GM18505 (cell line): ENCODE results near the gene FBXO31.

Source experiments
- ATAC-seq: cut with Tn5 transposase; IDR thresholded peaks from one replicate; pipeline ENCODE4 v1.9.1; 2021; ENCODE audit not compliant: unreplicated experiment
- POLR2A ChIP-seq: IDR thresholded peaks from 4 replicates; pipeline ENCODE4 v1.6.1; 2011; ENCODE audit warnings: borderline replicate concordance; ENCODE audit not compliant: insufficient read depth, insufficient read length; ENCODE audit errors: extremely low read depth

Gene FBXO31

DNA sequence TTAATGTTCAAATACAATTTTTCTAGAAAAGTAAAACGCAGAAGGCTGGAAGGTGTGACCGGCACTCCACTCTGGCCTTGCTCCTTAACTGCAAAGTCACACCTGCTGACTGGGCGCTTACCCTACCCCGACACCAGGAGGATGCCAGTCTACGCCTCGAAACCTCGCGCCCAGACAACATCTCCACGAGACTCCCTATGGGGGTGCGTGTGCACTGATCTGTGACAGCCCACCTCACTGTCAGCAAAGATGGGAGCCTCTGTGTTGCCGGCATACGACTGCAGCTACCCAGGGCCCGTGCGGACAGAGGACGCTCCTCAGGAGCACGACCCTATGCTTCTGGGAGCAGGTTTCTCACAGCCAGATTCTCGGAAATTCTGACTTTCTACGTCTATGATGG is 34.6 kb upstream of the FBXO31 start:
- no peak for ATAC-seq
- no peak for TF ChIP-seq POLR2A

- no peak for TF ChIP-seq POLR2A
- ATAC-seq, result no peak
Observed at GRCh38 chr16:87417528-87417910, 33.9 kb upstream of the FBXO31 start.

DNA sequence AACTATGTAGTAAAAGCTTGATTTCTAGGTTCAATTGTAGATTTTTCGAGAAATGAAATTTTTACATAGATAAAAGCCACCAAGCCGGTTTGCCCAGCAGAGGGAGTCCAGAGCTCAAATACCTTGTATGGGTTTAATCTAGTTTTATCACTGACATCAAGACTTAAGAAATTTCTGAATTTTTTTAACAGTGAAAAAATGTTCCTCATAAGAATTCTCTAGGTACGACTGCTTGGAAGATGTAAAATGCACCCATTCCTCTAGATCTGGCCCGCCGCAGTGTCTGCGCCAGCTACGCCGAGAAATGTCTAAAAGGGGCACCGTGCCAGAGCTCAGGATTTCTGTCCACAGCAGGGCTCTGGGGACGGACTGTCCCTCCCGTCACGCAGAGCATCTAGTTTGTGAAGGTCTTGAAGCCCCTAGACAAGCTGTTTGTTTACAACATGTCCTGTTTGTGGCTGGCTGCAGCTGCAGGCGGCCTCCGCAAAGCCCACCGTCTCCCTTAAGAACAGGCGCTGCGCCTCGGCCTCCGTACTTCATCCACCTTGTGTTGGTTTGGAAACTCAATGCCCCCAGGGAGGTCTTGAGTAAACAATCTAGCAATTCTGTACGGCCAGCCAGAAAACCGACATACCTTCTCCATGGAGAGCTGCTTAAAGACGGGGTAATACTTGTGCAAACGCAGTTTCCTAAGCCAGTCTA is 33.4 kb upstream of the FBXO31 start:
- ATAC-seq, result no peak
- TF ChIP-seq POLR2A, result no peak

DNA sequence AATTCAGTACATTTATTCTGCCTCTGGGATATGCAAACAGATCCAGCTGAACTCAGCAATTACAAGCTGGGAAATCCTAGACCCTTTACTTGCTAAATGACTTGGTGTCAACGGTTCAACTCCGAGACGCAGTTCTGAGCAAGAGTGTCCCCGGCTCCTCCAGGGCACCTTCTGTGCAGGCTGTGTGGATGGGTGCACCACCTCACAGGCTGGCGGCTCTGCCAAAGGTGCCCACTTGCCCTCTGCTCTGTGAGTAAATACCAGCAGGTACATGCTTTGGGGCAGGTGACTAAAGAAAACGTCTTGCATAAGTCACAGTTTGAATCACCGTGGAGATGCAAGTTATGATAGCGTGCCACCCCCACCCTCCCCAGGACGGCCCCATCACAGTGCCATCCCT is 31.9 kb upstream of the FBXO31 start:
- no peak for ATAC-seq

GRCh38 chr16:87414251-87414680 is 30.7 kb upstream of the FBXO31 start:
- ATAC-seq, result no peak
- no peak for TF ChIP-seq POLR2A

More for the DNA sequence above, 31.9 kb upstream of the FBXO31 start:
- TF ChIP-seq POLR2A, result no peak

DNA sequence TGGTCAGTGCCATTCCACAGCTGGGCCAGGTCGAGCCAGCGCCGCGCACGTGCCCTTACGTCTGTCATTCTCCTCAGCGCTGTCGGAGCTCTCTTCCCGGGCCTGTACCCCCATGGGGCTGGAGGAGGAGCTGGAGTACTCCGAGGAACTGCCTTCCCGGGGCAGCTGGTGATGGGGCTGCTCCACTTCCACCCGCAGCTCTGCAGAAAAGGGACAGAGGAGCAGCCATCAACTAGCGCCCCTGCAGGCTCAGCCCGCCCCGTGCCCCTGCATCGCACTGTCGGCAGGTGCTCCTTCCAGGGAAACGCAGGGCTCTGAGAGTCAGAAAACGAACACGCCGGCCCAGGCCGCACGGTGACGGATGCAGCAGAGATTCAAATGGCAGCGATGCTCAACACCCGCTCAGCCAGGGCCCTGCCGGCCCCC is 29.4 kb upstream of the FBXO31 start:
- ATAC-seq, result no peak
- TF ChIP-seq POLR2A, result no peak

GRCh38 chr16:87412371-87412995 is 28.9 kb upstream of the FBXO31 start:
- no peak for ATAC-seq
- TF ChIP-seq POLR2A, result no peak

- no peak for ATAC-seq
- no peak for TF ChIP-seq POLR2A
Observed at GRCh38 chr16:87411375-87412271, 28.0 kb upstream of the FBXO31 start.

DNA sequence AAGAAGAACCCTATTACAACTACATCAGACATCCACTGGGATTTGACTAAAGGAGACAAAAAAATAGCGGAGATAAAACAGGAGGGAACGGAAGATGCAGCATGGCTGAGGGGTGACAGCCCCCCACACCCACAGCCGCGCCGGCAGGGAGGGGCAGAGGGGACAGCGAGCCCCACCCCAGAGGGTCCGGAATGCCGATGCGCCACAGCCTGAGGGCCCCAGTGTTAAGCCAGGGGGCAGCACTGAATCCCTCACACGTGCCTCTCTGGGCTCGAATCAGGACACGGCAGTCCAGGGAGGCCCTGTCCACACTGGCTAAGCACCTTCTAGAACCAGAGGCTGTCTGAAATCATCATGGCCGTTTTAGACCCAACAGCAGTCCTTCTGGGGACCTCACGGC is 27.4 kb upstream of the FBXO31 start:
- ATAC-seq, result no peak
- TF ChIP-seq POLR2A, result no peak

GRCh38 chr16:87410530-87410929 is 27.0 kb upstream of the FBXO31 start:
- no peak for TF ChIP-seq POLR2A
- ATAC-seq, result no peak

GRCh38 chr16:87409781-87410180 is 26.2 kb upstream of the FBXO31 start:
- no peak for ATAC-seq

GRCh38 chr16:87409153-87409552 is 25.6 kb upstream of the FBXO31 start:
- no peak for TF ChIP-seq POLR2A
- no peak for ATAC-seq

More at GRCh38 chr16:87409781-87410180, 26.2 kb upstream of the FBXO31 start:
- no peak for TF ChIP-seq POLR2A

- ATAC-seq, result no peak
- TF ChIP-seq POLR2A, result no peak
Observed at GRCh38 chr16:87407511-87408112, 24.0 kb upstream of the FBXO31 start.
